Stimulated activated naive CD4-positive, alpha-beta T cell treated with Interleukin-2 at 50 U/mL for 16 hours (primary cell): Measurements from ENCODE around the gene KIRREL2.

ENCODE experiments used
- DNase-seq: peaks from one replicate; lab custom pipeline; 2025; lab: John Stamatoyannopoulos, UW

KIRREL2 gene

DNA sequence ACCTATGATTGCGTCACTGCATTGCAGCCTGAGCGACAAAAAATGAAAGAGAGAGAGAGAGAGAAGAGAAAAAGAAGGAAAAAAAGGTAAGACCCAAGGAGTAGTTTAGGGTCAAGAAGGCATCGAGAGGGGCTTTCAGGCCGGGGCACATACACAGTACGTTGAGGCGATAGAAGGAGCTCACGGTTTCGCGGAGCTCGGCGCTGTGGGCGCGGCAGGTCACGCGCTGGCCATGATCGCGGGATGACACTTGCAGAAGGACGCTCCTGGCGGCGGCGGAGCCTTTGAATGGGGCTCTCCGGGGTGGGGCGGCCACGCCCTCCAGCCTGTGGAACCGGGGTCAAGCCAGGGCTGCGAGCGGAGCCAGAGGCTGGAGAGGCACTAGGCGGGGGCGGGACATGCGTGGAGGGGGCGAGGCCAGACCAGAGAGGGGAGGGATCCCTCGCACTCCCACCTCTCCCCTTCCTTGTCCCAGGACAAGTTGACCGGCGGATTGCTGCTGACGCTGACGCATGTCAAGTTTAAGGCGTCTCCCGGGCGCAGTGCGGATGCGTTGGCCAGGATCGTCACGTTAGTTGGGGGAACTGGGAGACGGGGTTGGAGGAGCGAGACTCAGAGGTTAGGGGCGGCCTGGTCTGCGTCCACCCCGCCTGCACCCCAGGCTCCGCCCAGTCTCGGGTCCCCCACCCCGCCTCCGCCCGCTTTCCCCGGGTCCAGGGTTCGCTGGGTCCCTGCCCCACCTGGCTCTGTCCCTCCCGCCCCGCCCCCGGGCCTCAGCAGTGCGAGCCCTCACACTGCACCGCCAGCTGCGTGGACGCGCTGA lies 11.3 kb upstream of the KIRREL2 start:
- no peak for DNase-seq

DNA sequence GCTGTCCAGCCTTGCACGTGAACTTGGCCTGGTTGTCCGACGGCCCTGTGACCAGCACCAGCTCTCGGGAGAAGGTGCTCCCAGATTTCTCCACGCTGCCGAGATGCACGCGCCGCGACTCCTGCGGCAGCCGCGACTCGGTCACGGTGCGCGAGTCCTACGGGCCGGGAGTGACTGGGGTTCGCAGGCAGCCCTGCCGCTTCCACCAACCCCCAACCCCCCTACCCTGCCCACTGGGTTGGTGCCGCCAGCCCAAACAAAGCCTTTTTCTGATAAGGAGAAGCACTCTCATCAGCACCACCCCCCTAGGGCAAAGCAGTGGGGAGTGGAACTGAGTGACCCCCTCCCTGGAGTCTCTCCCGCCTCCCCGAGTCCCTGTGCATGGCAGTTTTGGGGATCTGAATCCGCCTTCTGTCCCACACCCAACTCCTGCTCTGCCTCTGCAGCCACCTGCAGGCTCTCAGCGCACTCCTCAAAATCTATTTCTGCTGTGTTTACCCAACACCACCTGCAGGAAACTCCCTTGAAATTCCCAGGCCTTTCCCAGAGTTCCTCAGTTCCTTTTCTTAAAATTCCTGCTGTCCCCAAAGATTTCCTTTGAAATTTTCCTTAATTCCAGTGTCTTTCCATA lies 10.6 kb upstream of the KIRREL2 start:
- no peak for DNase-seq

DNA sequence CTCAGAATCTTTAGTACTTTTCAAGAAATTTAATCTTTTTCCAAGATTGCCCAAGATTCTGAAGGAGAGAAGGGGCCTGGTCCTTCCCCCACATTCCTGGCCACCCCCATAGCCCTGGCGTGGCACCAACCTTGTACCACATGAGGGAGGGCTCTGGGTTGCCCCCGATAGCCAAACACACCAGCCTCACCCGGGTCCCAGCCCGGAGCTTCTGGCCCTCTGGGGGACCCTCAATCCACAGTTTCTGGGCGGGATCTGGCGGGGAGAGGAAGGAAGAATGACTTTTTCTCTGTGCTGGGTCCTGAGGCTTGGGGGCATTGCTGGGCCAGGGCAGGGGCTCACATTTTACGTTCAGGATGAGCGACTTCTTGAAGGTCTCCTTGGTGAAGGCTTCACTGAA lies 8.8 kb upstream of the KIRREL2 start:
- DNase-seq, result no peak

DNA sequence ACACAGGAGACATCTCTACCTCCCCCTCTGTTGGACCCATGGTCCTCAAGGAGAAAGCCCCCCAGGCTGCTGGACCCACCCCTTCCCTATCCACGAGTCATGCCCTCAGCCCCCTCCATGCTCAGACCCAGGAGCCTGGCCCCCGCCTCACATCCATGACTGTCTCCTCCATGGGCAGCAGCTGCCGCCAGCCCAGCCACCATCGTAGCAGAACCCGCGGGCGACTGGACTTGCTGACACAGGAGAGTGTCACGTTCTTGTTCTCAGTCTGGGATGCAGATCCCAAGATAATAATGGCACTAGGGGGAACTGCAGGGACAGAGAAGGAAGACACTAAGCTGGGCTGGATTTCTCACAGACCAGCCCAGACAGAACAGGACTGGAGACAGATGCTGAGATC lies 8.2 kb upstream of the KIRREL2 start:
- DNase-seq, result no peak

DNA sequence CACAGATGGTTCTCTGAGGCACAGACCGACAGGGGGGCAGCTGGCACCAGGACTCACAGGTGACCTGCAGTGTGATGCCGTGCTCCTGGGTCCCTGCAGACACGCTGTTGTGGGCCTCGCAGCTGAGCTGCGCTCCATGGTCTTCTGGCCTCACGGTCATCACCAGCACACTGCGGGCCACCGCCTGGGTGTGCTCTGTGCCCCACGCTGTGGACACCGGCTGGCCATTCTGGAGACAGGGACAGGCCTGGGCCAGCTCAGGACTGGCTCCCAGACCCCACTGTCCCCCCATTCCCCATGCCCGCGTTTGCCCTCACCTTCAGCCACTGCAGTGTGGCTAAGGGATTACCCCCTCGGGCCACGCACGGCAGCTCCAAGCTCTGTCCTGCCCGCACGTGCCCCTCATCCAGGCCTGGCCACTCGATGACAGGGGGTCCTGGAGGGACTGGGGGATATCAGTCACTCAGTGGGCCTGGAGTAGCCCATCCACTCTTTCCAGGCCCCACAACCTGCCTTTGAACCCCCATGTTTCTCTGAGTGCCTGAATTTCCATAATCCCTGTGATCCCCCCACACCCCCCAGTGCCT lies 7.7 kb upstream of the KIRREL2 start:
- no peak for DNase-seq

DNA sequence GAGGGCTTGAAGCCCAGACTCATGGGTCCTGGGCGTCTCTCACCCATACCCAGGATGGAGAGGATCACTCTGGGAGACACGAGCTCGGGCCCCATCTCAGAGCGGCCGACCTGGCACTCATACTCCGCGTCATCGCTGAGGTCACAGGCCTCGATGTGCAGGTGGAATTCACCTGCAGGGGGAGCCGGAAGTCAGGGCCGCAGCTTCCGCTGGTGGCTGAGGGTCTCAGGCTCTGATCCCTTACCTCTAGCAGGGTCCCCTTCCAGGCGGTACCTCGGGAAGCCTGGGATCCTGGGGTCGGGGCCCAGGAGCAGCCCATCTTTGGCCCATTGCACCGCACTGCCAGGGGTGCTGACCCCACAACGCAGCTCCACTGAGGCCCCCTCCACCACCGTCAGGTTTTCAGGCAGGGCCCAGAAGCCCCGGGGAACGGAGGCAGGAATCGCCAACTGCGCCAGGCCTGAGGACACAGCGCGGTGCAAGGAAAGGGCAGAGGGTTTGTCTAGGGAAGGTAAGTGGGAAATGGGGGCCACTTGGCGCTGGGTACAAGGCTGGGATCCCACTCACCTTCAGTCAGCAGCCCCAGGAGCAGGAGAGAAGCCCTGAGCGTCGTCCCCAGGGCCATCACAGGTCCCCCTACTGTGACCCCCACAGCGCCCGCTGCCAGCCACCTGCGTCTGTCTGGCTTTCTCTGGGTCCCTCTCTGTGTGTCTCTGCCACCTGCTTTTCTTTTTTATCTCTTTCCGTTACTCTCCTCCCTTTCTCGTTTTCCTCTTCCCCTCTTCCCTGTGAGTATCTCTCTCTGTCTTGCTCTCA lies 5.3 kb upstream of the KIRREL2 start:
- no peak for DNase-seq

DNA sequence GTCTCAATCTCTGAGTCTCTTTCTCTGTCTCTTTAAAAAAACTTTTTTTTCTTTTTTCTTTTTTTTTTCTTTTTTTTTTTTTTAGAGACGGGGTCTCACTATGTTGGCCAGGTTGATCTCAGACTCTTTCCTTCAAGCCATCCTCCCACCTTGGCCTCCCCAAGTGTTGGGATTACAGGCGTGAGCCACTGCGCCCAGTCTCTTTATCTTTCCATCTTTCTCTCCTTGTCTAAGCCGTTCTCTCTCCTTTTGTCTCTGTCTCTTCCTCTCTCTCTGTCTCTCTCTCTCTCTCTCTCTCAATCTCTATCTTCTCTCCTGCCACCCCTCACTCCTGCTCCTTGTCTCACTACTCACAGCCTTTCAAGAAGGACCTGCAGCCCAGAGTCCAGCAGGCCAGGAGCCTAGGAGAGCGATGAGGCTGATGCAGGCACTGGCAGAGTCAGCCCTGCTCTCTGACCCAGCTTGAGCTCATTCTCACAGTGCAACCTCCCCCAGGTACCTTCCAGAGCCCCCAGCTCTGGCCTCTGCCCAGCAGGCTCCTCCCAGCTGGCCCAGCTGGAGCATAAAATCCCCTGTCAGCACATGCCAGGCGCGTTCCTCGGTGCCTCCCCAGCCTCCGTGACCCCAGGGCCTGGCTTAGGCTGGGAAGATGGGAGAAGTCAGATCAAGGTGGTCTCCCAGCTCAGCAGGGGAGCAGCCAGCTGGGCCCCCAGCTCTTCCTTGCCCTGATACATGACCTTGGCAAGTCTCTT lies 4.5 kb upstream of the KIRREL2 start, which contains the start of gene NPHS1:
Gene NPHS1 (minus strand): TSS at position 476 of the 752 bp plus-strand sequence. CDS start 667 bp downstream, outside the sequence.
- DNase-seq, result no peak

DNA sequence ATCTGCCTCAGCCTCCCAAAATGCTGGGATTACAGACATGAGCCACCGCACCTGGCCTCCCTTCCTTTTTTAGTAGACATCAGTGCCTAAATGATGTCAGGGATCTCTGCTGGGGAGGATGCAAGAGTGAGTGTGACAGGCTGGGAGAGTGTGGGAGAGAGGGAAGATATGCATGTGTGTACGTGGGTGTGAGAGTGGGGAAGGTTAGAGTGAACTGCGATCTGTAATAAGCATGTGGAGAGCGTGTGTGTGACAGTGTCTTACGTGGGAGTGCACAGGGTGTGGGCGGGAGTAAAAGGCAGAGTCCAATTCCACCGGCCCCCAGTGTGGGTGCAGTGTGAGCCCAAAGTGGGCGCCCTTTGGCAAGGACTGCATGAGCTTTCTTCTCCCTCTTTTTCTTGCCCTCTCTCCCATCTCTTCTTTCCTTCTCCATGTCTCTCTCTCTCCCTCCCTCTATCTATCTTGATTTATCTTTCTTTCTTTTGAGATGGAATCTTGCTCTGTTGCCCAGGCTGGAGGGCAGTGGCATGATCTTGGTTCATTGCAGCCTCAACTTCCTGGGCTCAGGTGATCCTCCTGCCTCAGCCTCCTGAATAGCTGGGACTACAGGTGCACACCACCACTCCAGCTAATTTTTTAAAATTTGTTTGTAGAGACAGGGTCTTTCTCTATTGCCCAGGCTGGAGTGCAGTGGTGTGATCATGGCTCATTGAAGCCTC lies 3.5 kb upstream of the KIRREL2 start:
- no peak for DNase-seq

DNA sequence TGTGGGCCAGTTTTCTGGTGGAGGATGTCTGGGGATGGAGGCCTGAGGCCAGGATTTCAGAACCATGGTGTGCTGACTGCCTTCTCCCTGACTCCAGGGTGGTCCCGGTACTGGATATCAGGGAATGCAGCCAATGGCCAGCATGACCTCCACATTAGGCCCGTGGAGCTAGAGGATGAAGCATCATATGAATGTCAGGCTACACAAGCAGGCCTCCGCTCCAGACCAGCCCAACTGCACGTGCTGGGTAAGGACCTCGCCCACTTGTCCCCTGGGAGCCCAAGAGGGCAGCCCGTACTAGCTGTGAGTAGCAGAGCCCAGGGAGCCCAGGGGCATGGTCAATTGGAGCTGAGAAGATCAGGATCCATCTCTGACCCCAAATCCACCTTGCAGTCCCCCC lies 1.6 kb downstream of the KIRREL2 start:
- DNase-seq, result no peak

DNA sequence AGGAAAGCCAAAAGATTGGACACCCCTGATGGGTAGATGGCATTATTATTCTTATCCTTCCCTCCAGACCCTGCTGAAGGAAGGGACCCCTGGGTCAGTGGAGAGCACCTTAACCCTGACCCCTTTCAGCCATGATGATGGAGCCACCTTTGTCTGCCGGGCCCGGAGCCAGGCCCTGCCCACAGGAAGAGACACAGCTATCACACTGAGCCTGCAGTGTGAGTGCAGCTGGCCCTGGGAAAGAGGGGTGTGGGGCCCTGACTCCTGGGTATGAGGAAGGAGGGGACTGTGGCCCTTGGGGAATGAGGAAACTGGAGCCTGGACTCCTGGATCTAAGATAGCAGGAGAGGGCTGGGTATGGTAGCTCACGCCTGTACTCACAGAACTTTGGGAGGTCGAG lies 2.7 kb downstream of the KIRREL2 start:
- no peak for DNase-seq

DNA sequence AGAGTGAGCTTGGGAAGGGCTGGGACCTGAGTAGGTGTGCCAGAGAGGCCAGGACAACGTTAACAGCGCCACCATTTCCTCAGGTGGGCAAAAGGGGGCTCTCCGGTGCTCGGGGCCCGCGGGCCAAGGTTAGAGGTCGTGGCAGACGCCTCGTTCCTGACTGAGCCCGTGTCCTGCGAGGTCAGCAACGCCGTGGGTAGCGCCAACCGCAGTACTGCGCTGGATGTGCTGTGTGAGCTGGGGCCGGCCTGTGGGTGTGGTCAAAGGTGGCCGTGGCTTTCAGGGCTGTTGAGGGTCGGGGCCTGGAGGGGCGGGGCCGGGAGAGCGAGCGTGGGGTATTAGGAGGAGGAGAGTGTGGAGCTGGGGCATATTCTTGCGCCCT lies 3.7 kb downstream of the KIRREL2 start:
- no peak for DNase-seq

DNA sequence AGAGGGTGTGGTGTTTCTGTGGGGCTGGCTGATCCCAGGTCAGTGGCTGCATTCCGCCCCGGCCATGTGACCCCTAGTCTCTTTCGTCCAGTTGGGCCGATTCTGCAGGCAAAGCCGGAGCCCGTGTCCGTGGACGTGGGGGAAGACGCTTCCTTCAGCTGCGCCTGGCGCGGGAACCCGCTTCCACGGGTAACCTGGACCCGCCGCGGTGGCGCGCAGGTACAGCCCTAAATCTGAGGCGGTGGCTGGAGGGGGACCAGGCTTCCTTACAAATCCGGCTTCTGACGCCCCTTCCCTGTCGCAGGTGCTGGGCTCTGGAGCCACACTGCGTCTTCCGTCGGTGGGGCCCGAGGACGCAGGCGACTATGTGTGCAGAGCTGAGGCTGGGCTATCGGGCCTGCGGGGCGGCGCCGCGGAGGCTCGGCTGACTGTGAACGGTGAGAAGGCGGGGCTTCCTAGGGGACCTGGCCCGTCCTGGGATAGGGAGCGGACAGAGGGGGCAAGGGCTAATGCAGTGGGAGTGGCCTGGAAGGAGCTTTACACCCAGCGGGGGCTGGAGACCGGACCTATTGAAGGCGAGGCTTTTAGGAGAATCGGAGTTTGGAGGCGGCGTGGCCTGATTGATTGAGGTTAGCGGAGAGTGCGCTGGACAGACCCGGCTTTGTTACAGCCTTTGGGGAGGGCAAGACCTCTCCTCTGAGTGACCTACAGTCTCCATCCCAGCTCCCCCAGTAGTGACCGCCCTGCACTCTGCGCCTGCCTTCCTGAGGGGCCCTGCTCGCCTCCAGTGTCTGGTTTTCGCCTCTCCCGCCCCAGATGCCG lies 4.3 kb downstream of the KIRREL2 start:
- no peak for DNase-seq

DNA sequence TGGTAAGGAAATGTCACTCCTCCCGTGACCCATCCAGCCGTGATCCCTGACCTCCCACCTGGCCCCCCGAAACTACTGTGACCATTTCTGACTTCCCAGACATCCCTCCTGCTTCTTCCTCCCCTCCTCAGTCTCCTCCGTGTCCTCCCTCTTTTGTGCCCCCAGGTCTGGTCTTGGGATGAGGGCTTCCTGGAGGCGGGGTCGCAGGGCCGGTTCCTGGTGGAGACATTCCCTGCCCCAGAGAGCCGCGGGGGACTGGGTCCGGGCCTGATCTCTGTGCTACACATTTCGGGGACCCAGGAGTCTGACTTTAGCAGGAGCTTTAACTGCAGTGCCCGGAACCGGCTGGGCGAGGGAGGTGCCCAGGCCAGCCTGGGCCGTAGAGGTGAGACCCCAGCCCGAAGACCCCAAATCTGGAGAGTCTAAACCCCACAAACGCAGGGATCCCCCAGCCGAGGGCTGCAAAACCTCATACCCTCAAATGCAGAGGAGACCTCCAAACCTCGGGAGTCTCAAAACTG lies 5.0 kb downstream of the KIRREL2 start:
- DNase-seq, result no peak

DNA sequence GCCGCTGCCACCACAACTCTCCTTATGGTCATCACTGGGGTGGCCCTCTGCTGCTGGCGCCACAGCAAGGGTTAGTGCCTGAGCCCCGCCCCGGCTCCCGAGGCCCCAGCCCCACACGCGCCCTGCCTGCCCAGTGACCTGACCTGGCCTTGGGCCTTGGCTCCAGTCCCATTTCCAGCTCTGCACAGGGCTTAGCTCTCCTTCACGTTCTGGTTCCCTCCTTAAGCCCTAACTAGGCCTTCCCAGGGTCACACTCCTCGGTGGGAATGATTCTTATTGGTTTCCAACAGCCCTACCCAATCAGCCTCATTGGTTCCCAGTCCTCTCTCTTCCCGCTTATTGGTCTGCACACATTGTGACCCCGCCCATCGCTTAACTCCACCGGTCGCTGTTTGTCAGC lies 5.8 kb downstream of the KIRREL2 start:
- no peak for DNase-seq

DNA sequence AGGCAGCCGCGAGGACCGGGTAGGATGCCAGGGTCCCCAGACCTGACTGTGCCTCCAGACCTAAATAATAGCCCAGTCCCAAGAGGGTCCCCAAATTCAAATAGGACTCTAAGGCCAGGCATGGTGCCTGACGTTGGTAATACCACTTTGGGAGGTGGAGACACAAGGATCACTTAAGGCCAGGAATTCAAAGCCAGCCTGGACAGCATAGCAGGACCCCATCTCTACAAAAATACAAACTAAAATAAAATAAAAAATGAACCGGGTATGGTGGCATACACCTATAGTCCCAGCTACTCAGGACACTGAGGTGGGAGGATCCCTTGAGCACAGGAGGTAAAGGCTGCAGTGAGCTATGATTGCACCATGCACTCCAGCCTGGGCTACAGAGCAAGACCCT lies 6.3 kb downstream of the KIRREL2 start:
- DNase-seq, result no peak

DNA sequence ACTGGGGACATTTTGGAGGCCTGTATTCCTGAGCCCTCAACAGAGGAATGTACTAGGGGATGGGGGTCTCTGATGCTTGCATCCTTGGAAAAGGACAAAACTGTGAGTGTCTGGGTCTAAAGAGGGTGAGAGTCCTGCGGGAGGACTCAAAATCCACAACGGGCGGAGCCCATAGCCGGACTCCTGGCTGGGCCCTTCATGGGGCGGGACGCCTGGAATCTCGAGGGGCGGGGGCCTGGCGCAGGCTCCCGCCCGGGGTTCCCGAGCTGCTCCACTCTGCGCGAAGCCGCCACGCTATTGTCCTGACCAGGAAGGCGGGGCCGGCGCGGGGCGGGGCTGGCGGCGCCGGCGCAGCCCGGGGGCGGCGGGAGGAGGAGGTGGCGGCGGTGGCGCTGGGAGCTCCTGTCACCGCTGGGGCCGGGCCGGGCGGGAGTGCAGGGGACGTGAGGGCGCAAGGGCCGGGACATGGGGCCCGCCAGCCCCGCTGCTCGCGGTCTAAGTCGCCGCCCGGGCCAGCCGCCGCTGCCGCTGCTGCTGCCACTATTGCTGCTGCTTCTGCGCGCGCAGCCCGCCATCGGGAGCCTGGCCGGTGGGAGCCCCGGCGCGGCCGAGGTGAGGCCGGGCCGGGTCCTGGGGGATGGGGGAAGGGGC lies 11.6 kb downstream of the KIRREL2 start, which contains the start of gene APLP1:
Gene APLP1 (plus strand): TSS at position 403 of the 651 bp plus-strand sequence. CDS start 63 bp downstream, at position 466.
- peak; percentile 75 for DNase-seq

DNA sequence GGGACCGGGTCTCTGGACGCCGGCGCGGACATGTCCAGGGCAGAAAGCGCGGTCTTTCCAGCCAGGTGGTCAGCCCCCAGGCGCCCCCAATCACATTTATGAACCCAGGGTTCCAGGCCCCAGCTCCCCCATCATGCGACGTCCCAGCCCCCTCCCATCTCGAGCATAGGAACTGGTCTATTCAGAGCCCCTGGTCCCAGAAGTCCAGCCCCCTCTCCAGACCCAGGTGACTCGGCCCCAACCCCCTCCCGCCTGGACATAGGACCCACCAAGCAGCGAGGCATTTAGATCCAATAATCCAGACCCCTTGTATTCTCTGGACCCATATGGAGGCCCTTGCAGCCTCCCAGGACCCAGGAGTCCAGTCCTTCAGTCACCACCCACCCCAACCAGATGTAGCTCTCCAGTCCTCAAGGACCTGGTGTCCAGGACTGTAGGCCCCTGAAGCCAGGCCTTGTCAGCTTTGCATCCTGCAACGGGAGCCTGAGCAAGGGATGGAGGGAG lies 12.2 kb downstream of the KIRREL2 start:
- no peak for DNase-seq

DNA sequence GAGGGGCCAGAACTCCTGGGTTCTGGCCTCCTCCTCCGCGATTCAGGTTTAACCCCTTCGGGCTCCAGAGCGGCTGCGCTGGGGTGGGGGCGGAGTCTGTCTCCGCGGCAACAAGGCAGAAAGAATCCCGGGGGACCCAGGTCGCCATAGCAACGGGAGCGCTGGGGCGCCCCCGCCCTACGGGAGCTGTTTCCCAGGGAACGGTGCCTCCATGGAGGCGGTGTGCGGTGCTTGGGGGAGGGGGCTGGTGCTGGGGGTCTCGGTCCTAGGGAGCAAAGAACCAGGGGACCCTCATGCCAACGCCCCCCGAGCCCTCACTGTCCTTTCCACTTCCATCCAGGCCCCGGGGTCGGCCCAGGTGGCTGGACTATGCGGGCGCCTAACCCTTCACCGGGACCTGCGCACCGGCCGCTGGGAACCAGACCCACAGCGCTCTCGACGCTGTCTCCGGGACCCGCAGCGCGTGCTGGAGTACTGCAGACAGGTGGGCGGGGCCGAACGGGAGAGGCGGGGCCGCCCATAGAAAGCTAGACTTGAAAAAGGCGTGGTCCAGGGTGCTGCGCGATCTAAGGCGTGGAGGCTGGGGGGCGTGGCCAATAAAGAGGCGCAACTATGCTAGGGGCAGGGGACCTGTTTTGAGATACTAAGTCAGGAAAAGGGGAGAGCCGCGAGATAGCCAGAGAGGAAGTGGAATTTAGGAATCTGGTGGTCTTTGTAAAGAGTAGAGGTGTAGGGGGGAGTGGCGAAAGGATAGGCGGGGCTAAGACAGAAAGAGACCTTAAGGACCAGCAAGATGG lies 12.8 kb downstream of the KIRREL2 start:
- DNase-seq, result peak; percentile 78
